ENCODE results near the gene MGST1. TPM values are rescaled to one million over a fixed set of nuclear protein-coding genes. Genes with fewer than 3 reads are reported as not detected.

Gene MGST1
- total RNA-seq, 1 experiment from 2014 or later = 105 TPM

- H3K9me3 ChIP-seq = peaks cover 13% of the 10 kb centered on the region
- H3K27ac Mint-ChIP-seq (ENCODE audit: unreplicated experiment) = no peak overlapping the region
- H3K27me3 Mint-ChIP-seq (ENCODE audit: insufficient read depth, unreplicated experiment) = no peaks in the 10 kb centered on the region
- no peaks in the 10 kb centered on the region for H3K36me3 Mint-ChIP-seq (ENCODE audit: insufficient read depth, unreplicated experiment)
- H3K27me3 ChIP-seq (replicated peaks; ENCODE audit: control insufficient read depth, insufficient read depth, low read length) = no peaks in the 10 kb centered on the region
- no peak for TF ChIP-seq CTCF (IDR thresholded peaks at IDR 0.05; ENCODE audit: insufficient read depth in 1 of 2, low read depth in 1 of 2, low read length in 1 of 2, severe bottlenecking in 1 of 2, unreplicated experiment in 1 of 2)
- H3K4me1 Mint-ChIP-seq (ENCODE audit: low read depth, unreplicated experiment) = no peaks in the 10 kb centered on the region
- no peaks in the 10 kb centered on the region for H3K4me1 ChIP-seq
- no peaks in the 10 kb centered on the region for H3K36me3 ChIP-seq (ENCODE audit: control insufficient read depth, insufficient read depth, low read length)
- ChIA-PET CTCF (no interaction called here), POLR2A (no interaction called here)
- no peak overlapping the region for H3K4me3 Mint-ChIP-seq (ENCODE audit: unreplicated experiment)
- DNase-seq = no peak
- peaks cover 29% of the 10 kb centered on the region for H3K9me3 Mint-ChIP-seq (ENCODE audit: unreplicated experiment)
- BruUV-seq (replicated peaks) = no TSS peak
- intact Hi-C loops (cut with micrococcal nuclease; ENCODE audit: unreplicated experiment) = no loop called here
- no peak overlapping the region for H3K4me3 ChIP-seq (ENCODE audit: low read depth, low read length)
Observed at GRCh38 chr12:16310934-16311333, 36.5 kb upstream of the MGST1 start.

GRCh38 chr12:16323010-16323409 lies 24.4 kb upstream of the MGST1 start:
- no peak for TF ChIP-seq CTCF (IDR thresholded peaks at IDR 0.05; ENCODE audit: insufficient read depth in 1 of 2, low read depth in 1 of 2, low read length in 1 of 2, severe bottlenecking in 1 of 2, unreplicated experiment in 1 of 2)
- BruUV-seq (replicated peaks) = no TSS peak
- 0 out of 2 replicates have a peak, but pooled peaks cover 4% of the 10 kb centered on the region for H3K4me1 ChIP-seq
- intact Hi-C loops (cut with micrococcal nuclease; ENCODE audit: unreplicated experiment) = no loop called here
- peaks cover 7% of the 10 kb centered on the region for H3K4me1 Mint-ChIP-seq (ENCODE audit: low read depth, unreplicated experiment)
- ChIA-PET CTCF (no interaction called here), POLR2A (no interaction called here)
- H3K36me3 Mint-ChIP-seq (ENCODE audit: insufficient read depth, unreplicated experiment) = no peaks in the 10 kb centered on the region
- H3K4me3 ChIP-seq (ENCODE audit: low read depth, low read length) = no peak overlapping the region
- DNase-seq = no peak
- H3K4me3 Mint-ChIP-seq (ENCODE audit: unreplicated experiment) = no peak overlapping the region
- no peak overlapping the region for H3K27ac Mint-ChIP-seq (ENCODE audit: unreplicated experiment)
- no peaks in the 10 kb centered on the region for H3K27me3 Mint-ChIP-seq (ENCODE audit: insufficient read depth, unreplicated experiment)
- H3K36me3 ChIP-seq (ENCODE audit: control insufficient read depth, insufficient read depth, low read length) = no peaks in the 10 kb centered on the region
- H3K27me3 ChIP-seq (replicated peaks; ENCODE audit: control insufficient read depth, insufficient read depth, low read length) = no peaks in the 10 kb centered on the region
- peaks cover 9% of the 10 kb centered on the region for H3K9me3 Mint-ChIP-seq (ENCODE audit: unreplicated experiment)
- no peaks in the 10 kb centered on the region for H3K9me3 ChIP-seq

GRCh38 chr12:16323638-16324037 lies 23.8 kb upstream of the MGST1 start:
- TF ChIP-seq CTCF (IDR thresholded peaks at IDR 0.05; ENCODE audit: insufficient read depth in 1 of 2, low read depth in 1 of 2, low read length in 1 of 2, severe bottlenecking in 1 of 2, unreplicated experiment in 1 of 2) = no peak
- intact Hi-C loops (cut with micrococcal nuclease; ENCODE audit: unreplicated experiment) = no loop called here
- no peaks in the 10 kb centered on the region for H3K27me3 Mint-ChIP-seq (ENCODE audit: insufficient read depth, unreplicated experiment)
- H3K9me3 Mint-ChIP-seq (ENCODE audit: unreplicated experiment) = peaks cover 11% of the 10 kb centered on the region
- no peak overlapping the region for H3K4me3 Mint-ChIP-seq (ENCODE audit: unreplicated experiment)
- POLR2A ChIA-PET = no interaction called here
- 0 out of 2 replicates have a peak, but pooled peaks cover 4% of the 10 kb centered on the region for H3K4me1 ChIP-seq
- H3K36me3 Mint-ChIP-seq (ENCODE audit: insufficient read depth, unreplicated experiment) = no peaks in the 10 kb centered on the region
- H3K4me1 Mint-ChIP-seq (ENCODE audit: low read depth, unreplicated experiment) = peaks cover 7% of the 10 kb centered on the region
- H3K9me3 ChIP-seq = no peaks in the 10 kb centered on the region
- no peaks in the 10 kb centered on the region for H3K27me3 ChIP-seq (replicated peaks; ENCODE audit: control insufficient read depth, insufficient read depth, low read length)
- no peak overlapping the region for H3K27ac Mint-ChIP-seq (ENCODE audit: unreplicated experiment)
- BruUV-seq (replicated peaks) = no TSS peak
- DNase-seq = no peak
- no peaks in the 10 kb centered on the region for H3K36me3 ChIP-seq (ENCODE audit: control insufficient read depth, insufficient read depth, low read length)
- CTCF ChIA-PET = no interaction called here
- no peak overlapping the region for H3K4me3 ChIP-seq (ENCODE audit: low read depth, low read length)

Data from Caco-2 (cell line).